Astrocyte (in vitro differentiated cells and primary cell): ENCODE measurements around the gene MYRIP. TPM values are rescaled to one million over a fixed set of nuclear protein-coding genes. Genes with fewer than 3 reads are reported as not detected.

Experiments
- DNase-seq: peaks from one replicate; pipeline ENCODE4 v3.0.0-alpha.2; 2010; ENCODE audit warnings: low read depth
- FAIRE-seq: peaks from 2 replicates; lab custom pipeline; 2011; peaks lifted over from hg19 to GRCh38; lab: Jason Lieb, UNC
- H2AFZ ChIP-seq: 2 replicates; pipeline ENCODE4 v1.6.0; 2012; ENCODE audit warnings: low read depth, low read length, inconsistent platforms
- H3K27ac ChIP-seq: 2 replicates; pipeline ENCODE4 v1.5.1; 2011; ENCODE audit warnings: low read depth, low read length, inconsistent platforms
- H3K27me3 ChIP-seq: 2 replicates; pipeline ENCODE4 v1.6.0; 2011; ENCODE audit warnings: low read length, inconsistent platforms; ENCODE audit not compliant: insufficient read depth
- H3K36me3 ChIP-seq: 2 replicates; pipeline ENCODE4 v1.5.1; 2011; ENCODE audit warnings: low read length, inconsistent platforms; ENCODE audit not compliant: insufficient read depth
- H3K4me1 ChIP-seq: 2 replicates; pipeline ENCODE4 v1.5.1; 2011; ENCODE audit warnings: low read length, inconsistent platforms; ENCODE audit not compliant: insufficient read depth
- H3K4me2 ChIP-seq: 2 replicates; pipeline ENCODE4 v1.6.0; 2012; ENCODE audit warnings: low read length, inconsistent platforms
- H3K4me3 ChIP-seq: 2 replicates; pipeline ENCODE4 v1.5.1; 2011; ENCODE audit warnings: low read depth, mild to moderate bottlenecking, low read length, inconsistent platforms; ENCODE audit not compliant: insufficient read depth
- H3K79me2 ChIP-seq: 2 replicates; pipeline ENCODE4 v1.6.0; 2012; ENCODE audit warnings: mild to moderate bottlenecking, low read length, inconsistent platforms; ENCODE audit not compliant: insufficient read depth
- H3K9ac ChIP-seq: 2 replicates; pipeline ENCODE4 v1.6.0; 2012; ENCODE audit warnings: mild to moderate bottlenecking, low read length, inconsistent platforms
- H3K9me3 ChIP-seq: 2 replicates; pipeline ENCODE4 v1.5.1; 2012; ENCODE audit warnings: low read depth, mild to moderate bottlenecking, low read length, inconsistent platforms; ENCODE audit not compliant: insufficient read depth
- H4K20me1 ChIP-seq: 2 replicates; pipeline ENCODE4 v1.6.0; 2012; ENCODE audit warnings: low read length, inconsistent platforms; ENCODE audit not compliant: insufficient read depth
- H3K27ac Mint-ChIP-seq: one replicate; pipeline ENCODE4 v1.8.0; 2021; ENCODE audit warnings: mild to moderate bottlenecking, mixed read lengths; ENCODE audit not compliant: unreplicated experiment
- H3K27me3 Mint-ChIP-seq: one replicate; pipeline ENCODE4 v1.8.0; 2021; ENCODE audit warnings: low read depth, mixed read lengths; ENCODE audit not compliant: unreplicated experiment
- H3K36me3 Mint-ChIP-seq: one replicate; pipeline ENCODE4 v1.8.0; 2021; ENCODE audit warnings: low read depth, mixed read lengths; ENCODE audit not compliant: unreplicated experiment
- H3K4me1 Mint-ChIP-seq: one replicate; pipeline ENCODE4 v1.8.0; 2021; ENCODE audit warnings: low read depth, mixed read lengths; ENCODE audit not compliant: unreplicated experiment
- H3K4me3 Mint-ChIP-seq: one replicate; pipeline ENCODE4 v1.8.0; 2021; ENCODE audit warnings: mild to moderate bottlenecking, moderate library complexity, mixed read lengths; ENCODE audit not compliant: unreplicated experiment
- H3K9me3 Mint-ChIP-seq: one replicate; pipeline ENCODE4 v1.8.0; 2021; ENCODE audit warnings: mild to moderate bottlenecking, mixed read lengths; ENCODE audit not compliant: unreplicated experiment
- CTCF ChIP-seq: IDR thresholded peaks from 2 replicates; pipeline ENCODE4 v1.5.1; 2011; ENCODE audit warnings: low read depth, mild to moderate bottlenecking, inconsistent platforms, low read length, moderate library complexity; ENCODE audit not compliant: insufficient read depth
- EZH2 ChIP-seq: IDR thresholded peaks from 2 replicates; pipeline ENCODE4 v1.6.1; 2012; ENCODE audit warnings: mild to moderate bottlenecking, low read length, inconsistent platforms; ENCODE audit not compliant: insufficient read depth
- total RNA-seq: library from RNA; stranded (reverse); gene quantifications from 2 replicates; pipeline ENCODE4 v1.2.1, GENCODE V29; 2021

Gene MYRIP
- total RNA-seq, 1 donor from 2014 or later = 0.07 TPM

- Histone ChIP-seq H3K27me3 (no peaks in the 10 kb centered on the region), H2AFZ (no peak overlapping the region), H3K27ac (no peak overlapping the region), H3K4me1 (no peaks in the 10 kb centered on the region), H3K79me2 (no peaks in the 10 kb centered on the region), H3K4me2 (no peak overlapping the region), H3K36me3 (no peaks in the 10 kb centered on the region), H3K9me3 (no peaks in the 10 kb centered on the region), H4K20me1 (no peaks in the 10 kb centered on the region), H3K9ac (no peak overlapping the region), H3K4me3 (no peak overlapping the region)
- Mint-ChIP-seq H3K4me1 (no peaks in the 10 kb centered on the region), H3K9me3 (peaks cover 5% of the 10 kb centered on the region), H3K36me3 (no peaks in the 10 kb centered on the region), H3K4me3 (no peak overlapping the region), H3K27me3 (peaks cover 2% of the 10 kb centered on the region), H3K27ac (no peak overlapping the region)
- no peak for TF ChIP-seq CTCF
- TF ChIP-seq EZH2 = no peak
- FAIRE-seq = no peak
- DNase-seq = no peak
Measured at GRCh38 chr3:39965461-39965860, 156.1 kb downstream of the MYRIP start.

- Histone ChIP-seq H3K4me3 (no peak overlapping the region), H3K9me3 (no peaks in the 10 kb centered on the region), H3K4me2 (no peak overlapping the region), H4K20me1 (no peaks in the 10 kb centered on the region), H3K27ac (no peak overlapping the region), H3K79me2 (no peaks in the 10 kb centered on the region), H3K36me3 (no peaks in the 10 kb centered on the region), H2AFZ (no peak overlapping the region), H3K4me1 (no peaks in the 10 kb centered on the region), H3K9ac (no peak overlapping the region), H3K27me3 (no peaks in the 10 kb centered on the region)
- Mint-ChIP-seq H3K27ac (no peak overlapping the region), H3K4me1 (no peaks in the 10 kb centered on the region), H3K9me3 (peaks cover 5% of the 10 kb centered on the region), H3K4me3 (no peak overlapping the region), H3K36me3 (no peaks in the 10 kb centered on the region), H3K27me3 (peaks cover 2% of the 10 kb centered on the region)
- FAIRE-seq = no peak
- no peak for TF ChIP-seq CTCF
- no peak for TF ChIP-seq EZH2
- DNase-seq = no peak
Measured at GRCh38 chr3:39965997-39966396, 156.6 kb downstream of the MYRIP start.

DNA sequence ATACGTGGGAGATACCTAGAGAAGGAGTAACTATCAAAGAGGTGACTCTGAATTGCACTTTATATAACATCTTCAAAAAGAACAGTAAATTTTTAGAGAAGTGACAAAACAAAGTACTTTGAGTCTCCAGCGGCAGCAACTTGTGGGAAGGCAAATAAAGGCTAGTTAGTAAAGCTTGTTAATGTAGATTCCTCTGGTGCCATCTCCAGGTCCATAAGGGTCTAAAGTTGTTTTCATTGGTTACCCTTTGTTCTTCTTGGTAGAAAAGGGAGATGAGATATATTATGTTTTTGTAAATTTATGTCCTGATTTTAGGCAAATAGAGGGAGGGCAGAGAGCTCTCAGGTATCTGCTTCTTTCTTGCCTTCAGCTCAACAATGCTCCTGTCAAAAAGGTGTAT lies 161.6 kb downstream of the MYRIP start:
- H3K4me1 Mint-ChIP-seq = no peaks in the 10 kb centered on the region
- H4K20me1 ChIP-seq = no peaks in the 10 kb centered on the region
- no peak overlapping the region for H2AFZ ChIP-seq
- H3K9ac ChIP-seq = no peak overlapping the region
- no peaks in the 10 kb centered on the region for H3K79me2 ChIP-seq
- no peaks in the 10 kb centered on the region for H3K9me3 ChIP-seq
- no peak for DNase-seq
- H3K27ac Mint-ChIP-seq = no peak overlapping the region
- no peak for FAIRE-seq
- peaks cover 8% of the 10 kb centered on the region for H3K9me3 Mint-ChIP-seq
- no peak overlapping the region for H3K4me2 ChIP-seq
- no peak overlapping the region for H3K27ac ChIP-seq
- H3K27me3 Mint-ChIP-seq = peaks cover 2% of the 10 kb centered on the region
- H3K27me3 ChIP-seq = no peaks in the 10 kb centered on the region
- no peaks in the 10 kb centered on the region for H3K36me3 ChIP-seq
- H3K4me3 ChIP-seq = no peak overlapping the region
- H3K4me1 ChIP-seq = no peaks in the 10 kb centered on the region
- no peak overlapping the region for H3K4me3 Mint-ChIP-seq
- TF ChIP-seq CTCF = no peak
- TF ChIP-seq EZH2 = no peak
- no peaks in the 10 kb centered on the region for H3K36me3 Mint-ChIP-seq
